OCI-LY3 (cell line): Measurements from ENCODE around the gene DDX39B.

Experiments
- EZH2phosphoT487 ChIP-seq: fragments of 200-600 bp; shearing (Covaris generic); IDR thresholded peaks from 2 replicates; pipeline ENCODE4 v1.6.1; 2018; ENCODE audit warnings: antibody characterized with exemption, mixed run types, low read depth
- TF ChIP-seq, protein P1 (sequence below): fragments of 200-600, 300-600 bp; sonication (generic); IDR thresholded peaks from 2 replicates; pipeline ENCODE4 v1.5.1; 2014; ENCODE audit warnings: antibody characterized with exemption, low read length, low read depth

GRCh38 chr6:31582230-31582643, 40.4 kb upstream of the DDX39B start, which contains the start of gene LTB:
- TF ChIP-seq, protein P1, sequence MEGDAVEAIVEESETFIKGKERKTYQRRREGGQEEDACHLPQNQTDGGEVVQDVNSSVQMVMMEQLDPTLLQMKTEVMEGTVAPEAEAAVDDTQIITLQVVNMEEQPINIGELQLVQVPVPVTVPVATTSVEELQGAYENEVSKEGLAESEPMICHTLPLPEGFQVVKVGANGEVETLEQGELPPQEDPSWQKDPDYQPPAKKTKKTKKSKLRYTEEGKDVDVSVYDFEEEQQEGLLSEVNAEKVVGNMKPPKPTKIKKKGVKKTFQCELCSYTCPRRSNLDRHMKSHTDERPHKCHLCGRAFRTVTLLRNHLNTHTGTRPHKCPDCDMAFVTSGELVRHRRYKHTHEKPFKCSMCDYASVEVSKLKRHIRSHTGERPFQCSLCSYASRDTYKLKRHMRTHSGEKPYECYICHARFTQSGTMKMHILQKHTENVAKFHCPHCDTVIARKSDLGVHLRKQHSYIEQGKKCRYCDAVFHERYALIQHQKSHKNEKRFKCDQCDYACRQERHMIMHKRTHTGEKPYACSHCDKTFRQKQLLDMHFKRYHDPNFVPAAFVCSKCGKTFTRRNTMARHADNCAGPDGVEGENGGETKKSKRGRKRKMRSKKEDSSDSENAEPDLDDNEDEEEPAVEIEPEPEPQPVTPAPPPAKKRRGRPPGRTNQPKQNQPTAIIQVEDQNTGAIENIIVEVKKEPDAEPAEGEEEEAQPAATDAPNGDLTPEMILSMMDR: no peak
- TF ChIP-seq EZH2phosphoT487: no peak
